Activated CD4-positive, alpha-beta T cell treated with anti-CD3 and anti-CD28 coated beads for 4 hours (primary cell): ENCODE data around the gene PRKN.
"Not testable (repeated sequence)": the region's sequence is repeated elsewhere in the genome, so short reads cannot be mapped to it uniquely, and the experiment has no call there.

ENCODE experiments used
- DNase-seq, 2 donors: peaks; one replicate each; pipeline ENCODE4 v3.0.0-alpha.2; 2020

The PRKN gene

DNA sequence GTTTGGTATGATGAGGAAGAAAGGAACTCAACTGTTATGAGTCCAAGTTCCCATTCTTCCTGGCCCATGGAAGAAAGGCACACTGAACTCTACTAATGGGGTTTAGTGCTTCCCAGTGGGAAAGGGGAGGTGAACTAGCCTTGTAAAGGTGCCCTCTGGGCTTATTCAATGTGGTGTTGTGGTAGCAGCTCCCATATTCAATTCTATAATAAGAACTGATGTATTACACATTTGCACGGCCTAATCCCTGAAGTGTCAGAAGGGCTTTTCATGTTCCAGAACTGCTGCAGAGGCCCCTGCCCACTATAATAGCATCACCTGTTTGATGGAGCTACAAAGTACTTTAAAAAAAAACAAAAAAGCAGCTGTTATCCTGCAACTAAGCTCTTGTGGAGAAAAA is 17.1 kb downstream of the PRKN start:
- no peak for DNase-seq

DNA sequence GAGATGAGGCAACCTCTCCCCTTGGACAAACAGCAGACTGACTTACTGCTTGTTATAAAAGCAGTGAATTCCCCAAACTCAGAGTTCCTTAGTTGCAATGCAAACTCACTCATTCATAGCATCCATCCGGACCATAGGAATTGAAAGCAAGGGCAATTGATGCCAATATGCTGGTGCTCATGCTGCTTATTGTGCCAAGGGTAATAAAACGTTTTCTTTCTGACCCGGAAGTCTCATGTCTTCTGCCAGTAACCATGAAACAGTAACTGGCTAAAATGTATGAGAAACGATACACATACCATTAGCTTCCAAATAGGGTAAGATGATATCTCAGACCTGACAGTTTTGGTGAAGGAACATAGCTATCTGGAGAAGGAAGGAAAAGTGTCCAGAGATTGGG is 18.1 kb downstream of the PRKN start:
- no peak for DNase-seq

DNA sequence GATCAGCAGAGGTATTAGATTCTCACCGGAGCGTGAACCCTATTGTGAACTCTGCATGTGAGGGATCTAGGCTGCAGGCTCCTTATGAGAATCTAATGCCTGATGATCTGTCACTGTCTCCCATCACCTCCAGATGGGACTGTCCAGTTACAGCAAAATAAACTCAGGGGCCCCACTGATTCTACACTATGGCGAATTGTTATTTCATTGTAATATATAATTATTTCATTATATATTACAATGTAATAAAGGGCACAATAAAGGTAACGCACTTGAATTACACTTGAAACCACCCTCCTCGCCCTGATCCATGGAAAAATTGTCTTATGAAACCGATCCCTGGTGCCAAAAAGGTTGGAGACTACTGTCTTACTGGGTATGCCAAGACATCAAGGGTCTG is 18.6 kb downstream of the PRKN start:
- no peak for DNase-seq

DNA sequence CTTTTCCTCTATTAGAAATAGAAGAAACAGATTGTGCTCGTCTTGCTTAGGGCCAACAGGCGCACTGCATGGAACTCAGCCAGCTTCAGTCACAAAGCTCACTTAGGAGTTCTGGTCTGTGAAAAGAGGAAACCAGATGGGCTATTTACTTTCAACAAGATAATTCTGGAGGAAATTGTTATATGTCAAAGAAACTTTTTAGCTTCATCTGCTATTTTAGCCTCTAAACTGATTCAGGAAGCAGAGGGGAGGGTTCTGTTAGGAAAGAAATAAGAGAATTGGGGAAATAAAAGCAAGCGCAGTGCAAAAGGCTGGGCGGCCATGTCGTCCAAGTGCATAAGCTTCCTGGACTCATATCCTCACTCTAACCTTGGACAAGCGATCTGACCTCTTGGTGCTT is 21.3 kb downstream of the PRKN start:
- no peak for DNase-seq

DNA sequence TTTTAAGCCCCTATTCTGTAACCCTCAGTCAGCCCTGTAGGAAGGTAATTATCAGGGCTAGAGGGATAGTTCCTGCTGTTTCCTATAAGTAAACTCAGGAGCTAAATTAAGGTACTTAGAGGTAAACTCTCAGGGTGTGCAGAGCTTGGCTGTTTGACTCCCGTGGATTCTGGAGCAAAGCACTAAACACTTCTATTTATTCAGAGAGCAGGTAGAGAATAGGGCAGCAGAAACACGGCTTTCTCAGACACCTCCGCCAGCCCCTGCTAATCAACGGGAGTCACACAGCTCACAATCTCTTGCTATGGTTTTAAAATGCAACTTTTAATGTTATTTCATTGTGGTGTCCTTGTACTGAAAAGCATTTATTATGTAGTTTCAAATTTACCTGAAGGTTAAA is 21.8 kb downstream of the PRKN start:
- DNase-seq: no peak

DNA sequence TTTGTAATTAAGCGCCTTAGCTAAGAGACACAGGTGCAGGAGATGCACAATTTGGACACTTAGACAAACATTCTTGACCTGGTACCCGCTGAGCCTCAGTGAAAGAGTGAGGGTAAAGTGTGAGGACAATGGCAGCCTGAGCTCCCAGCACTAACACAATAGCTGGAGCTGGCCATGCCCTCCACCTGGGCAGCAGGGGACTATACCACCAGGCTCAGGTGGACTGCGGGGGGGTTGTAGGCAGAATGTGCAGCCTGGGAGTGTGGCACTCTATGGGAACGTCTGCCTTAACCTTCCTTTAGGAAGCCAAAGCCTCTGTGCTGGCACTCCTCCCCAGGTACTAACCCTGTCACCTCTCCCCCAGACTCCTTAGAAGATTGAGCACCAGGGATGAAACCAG is 23.6 kb downstream of the PRKN start:
- DNase-seq: no peak

DNA sequence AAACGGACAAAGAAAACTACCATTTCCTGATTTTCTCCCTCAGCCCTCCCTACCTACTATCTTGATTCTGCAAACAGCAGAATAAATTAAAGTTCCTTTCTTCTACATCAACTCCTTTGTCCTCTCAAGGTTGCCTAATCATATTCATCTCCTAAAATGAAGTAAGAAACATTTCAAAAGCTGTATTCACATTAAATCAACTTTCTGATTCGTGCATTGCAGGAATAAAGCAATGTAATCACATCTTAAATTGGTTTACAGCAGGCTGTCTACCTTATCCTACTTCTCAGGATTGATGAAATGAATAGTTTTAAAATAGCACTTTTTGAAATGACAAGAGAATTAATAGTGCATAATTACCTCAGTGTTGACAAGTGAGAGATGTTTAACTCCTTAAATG is 25.1 kb downstream of the PRKN start:
- no peak for DNase-seq

DNA sequence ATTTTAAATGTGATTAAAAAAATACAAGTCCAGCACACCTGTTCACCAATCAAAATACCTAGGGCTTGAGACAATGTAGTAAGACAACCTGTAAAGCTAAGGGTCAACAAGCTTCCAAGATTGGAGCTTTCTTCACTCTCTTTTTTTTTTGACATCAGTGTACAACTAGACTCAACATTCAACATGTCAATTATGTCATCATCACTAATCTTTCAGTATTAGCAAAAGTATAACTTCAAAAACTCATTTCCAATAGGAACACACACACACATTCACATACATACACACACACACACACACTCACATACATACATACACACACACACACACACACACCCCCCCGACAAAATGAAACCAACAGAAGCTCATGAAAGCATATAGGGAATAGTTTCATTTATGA is 26.0 kb downstream of the PRKN start:
- DNase-seq: no peak

DNA sequence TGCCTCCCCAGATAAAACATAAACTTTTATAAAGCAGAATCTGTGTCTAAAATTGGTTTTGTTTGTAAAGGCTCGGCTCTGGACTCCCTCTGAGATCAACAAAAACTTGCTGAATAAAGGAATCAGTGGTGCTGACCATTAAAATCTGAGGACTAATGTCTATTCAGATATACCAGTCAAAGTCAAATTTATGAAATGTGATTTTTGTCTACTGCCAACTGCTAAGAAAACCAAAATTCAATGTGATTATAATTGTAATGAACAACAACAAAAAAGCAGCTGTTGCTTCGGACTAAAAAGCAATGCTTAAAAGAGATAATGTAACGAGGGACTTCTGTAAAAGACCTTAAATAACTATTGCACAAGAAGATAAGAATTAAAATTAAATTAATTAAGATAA is 26.6 kb downstream of the PRKN start:
- DNase-seq: no peak

DNA sequence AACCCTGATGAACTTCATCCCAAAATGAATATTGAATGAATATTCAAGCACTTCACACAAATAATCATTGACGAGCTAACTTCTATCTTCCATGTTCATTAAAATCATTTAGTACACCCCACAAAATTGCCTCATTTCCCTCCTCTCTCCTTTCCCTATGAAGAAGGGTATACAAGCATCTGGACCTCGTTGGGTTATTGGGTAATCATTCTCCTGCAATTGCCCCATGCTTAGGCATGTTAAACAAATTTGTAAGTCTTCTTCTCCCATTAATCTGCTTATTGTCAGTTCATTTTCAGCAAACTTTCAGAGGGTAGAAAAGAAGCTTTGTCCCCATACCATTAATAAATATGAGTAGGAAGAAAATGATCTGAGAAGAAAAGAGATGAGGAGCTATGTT is 27.6 kb downstream of the PRKN start:
- DNase-seq: no peak

DNA sequence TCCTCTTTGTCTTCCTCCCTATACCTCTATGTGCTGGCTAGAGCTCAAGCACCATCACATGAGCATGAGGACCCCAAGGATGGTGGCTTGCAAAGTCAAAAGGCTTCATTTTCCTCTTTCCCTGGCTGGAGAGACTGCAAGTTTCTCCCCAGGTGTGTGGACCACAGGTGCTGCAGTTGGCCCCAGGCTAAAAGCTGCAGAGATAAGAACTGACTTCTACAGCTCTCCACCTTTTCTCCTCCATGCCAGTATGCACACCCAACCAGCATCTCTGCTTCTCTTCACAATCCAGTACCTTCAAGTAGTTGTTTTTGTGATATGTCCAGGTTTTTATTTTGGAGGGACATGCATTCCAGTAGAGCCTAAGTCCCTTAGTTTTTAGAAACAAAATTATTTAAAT is 29.1 kb downstream of the PRKN start:
- no peak for DNase-seq

DNA sequence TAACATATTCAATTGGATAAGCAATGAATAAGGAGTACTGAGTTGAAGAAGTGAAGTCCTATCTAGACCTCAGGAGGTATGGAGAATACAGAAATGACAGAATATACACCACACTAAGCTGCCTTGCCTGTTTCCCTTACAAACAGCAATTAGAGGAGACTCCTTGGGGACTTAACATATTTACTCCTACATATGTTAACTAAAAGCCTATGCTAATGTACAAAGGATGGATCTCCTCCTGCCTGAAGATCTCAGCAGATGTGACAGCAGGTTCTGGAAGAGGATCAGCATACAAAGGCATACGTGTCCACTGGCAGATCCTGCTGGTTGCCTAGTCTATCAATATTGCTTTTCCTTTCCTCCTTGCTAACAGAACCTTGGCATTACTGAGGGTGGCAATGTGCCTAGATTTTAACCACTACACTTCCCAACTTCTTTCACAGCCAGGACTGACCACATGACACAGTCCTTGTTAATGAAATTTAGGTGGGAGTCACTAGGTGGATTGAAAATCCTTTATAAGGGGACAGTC is 29.6 kb downstream of the PRKN start:
- DNase-seq: no peak

DNA sequence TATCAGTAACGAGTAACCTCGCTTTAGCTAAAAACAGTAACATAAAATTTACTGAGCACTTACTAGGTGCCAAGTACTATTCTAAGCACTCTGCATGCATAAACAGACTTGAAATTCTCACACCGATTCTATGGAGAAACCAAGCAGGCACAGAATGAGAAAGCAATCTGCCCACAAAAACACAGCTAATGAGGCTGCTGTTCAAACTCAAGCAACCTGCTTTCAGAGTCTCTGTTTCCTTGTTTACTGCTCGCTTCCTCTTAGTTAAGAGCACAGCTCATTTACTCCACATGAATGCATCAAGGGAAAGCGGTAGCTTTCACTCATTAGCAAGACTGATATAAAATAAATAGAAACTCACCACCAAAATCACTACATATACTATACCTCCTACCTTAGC is 37.4 kb downstream of the PRKN start:
- DNase-seq: no peak

DNA sequence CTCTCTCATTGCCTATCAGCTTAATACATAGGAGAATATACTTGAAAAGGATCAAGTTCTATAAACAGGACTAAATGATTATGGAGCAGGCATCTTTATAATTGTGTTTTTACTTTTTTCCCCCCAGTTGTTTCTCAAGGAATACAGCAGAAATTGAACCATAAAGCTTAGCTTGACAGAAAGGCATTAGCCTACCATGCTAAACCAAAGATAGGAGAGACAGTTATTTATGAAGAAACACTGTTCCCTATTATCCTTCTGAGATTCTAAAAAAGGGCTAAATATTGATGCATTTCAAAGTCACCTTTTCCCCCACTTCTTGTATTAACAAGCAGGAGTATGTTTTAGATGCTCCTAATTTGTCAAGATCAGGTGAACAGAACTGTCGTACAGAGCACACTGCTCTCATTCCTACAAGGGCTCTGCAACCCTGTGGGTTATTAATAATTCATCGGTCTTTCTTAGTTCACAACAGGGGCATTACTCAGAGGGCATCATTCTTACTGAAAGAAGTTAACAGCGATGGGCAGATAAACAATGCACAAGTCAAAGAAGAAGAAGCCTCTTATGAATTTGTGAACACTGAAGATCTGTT is 38.7 kb downstream of the PRKN start:
- DNase-seq: no peak

DNA sequence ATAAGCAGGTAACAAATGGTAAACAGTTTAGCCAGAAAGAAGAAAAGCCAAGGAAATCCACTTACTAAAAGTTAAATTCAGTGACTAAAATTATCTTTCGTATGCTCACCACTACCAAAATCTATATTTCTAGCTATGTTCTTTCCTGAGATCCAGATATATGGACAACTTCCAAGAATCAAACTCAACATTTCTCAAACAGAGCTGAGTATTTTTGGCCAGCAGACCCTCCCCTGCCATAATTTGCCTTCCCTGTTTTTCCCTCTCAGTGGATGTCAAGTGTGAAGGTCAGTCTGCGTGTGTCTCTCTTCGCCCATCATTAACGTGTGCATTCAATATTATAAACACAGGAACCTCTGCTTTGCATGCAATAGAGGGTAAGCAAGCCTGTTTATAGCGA is 42.0 kb downstream of the PRKN start:
- DNase-seq: no peak

DNA sequence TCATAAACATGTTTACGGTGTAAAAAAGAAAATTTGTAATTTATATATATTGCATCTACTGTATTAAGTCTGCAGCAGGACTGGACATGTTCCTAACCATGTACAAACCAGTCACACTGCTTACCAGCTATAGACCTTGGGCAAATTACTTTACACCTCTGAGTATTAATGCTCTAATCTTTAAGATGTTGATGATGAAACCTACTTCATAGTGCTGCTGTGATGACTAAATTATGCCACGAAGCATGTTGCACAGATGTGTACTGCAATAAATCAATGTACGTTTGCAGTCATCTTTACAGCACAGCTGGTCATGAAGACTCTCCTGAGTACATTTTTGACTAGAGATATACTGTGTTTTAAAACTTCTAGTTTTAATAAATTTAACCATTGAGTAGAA is 42.6 kb downstream of the PRKN start:
- no peak for DNase-seq

DNA sequence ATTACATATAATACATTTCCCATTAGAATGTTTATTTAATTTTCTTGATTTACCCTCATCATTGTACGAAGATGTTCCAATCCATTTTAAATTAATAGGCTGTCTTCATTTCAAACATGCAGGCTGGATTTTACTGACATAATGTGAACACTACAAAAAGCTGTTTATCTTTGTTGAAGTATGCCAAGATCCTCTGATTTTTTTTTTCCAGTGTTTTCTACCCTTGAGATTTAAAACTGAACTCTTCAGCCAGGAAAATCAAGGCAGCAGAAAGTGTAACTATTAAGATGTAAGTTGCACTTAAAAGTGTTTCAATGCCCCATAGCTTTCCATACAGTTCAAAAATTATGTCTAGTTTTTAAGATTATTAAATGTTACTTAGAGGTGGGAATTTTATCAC is 43.5 kb downstream of the PRKN start:
- DNase-seq: no peak

DNA sequence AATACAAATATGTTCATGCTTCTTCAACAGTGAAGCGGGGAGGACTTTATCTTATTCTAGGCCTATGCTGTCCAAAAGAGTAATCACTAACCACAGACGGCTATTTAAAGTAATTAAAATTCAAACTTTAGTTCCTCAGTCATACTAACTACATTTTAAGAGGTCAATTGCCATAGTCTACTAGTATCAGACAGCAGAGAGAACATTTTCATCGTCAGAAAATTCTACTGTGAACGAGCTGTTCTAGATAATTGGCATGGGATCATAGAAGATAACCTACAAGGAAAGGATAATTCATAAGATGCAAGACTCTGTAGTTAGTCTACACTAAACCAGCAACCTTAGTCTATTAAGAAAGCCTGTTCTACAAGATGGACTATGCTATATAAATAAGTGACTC is 44.4 kb downstream of the PRKN start:
- DNase-seq: no peak

DNA sequence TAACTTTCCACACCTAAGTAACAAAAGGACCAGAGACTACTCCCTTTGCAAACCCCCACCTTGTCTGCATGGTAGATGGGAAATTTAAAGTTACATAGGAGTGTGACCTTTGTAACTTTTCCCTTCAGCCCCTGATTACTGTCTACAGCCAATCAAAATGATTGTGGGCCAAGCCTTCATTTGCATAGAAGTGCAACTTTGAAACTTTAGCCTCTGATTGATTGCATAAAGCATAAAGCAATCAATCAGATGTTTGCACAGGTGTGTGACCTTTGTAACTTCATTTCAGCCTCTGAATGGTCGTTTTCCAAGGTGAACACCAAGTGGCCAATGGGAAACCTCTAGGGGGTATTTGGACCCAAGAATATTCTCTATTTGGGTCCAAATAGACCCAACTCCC is 46.1 kb downstream of the PRKN start:
- no peak for DNase-seq

DNA sequence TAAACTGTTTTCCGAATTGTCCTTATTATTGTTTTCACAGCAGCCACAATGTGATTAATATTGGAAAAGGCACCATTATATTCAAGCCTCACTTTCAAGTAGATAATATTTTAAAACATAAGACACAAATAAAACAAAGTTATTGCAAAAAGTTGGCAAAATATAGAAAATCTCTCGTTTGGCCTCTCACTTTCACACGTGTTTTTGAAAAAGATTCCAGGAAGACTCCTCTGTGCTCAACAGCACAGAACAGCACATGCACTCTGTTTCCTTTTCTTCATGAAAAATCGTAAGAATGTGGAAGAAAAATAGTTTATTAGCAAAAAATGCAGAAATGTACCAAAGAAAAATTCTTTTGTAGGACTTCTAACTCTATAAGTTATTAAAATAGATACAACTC is 46.7 kb downstream of the PRKN start:
- DNase-seq: no peak

DNA sequence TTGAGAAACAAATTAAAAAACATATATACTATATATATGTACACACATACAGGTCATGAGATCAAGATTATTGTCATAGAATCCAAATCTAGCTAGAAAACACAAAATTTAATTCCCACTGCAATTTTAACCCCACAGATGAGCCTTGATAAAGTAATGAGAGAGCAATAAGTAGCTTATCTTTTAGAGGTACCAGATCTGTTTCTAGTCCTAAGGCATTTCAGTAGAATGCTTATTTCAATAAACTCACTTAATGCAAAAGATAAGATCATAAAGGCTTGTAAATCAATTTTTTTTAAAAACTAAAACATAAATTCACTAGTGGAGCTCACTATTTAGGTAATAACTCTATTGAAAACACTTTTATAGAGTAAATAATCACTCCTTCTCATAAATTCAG is 47.2 kb downstream of the PRKN start:
- no peak for DNase-seq

DNA sequence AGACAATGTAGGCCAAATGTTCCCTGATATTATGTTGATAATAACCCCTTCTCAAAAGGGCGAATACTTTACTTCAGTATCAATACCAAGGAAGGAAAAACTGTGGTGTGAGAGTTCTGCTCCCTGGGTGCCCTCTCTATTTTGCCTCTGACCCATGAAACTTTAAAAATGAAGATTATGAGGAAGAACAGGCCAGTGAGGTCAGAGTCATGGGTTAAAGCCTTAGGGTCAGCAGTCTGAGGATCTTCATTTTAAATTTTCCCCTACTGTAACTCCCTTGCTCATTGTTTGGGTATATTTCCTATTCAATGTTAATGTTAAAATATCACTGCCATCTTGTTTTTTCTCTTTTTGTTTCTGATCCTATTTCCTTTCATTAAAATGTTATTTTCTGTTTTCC is 47.9 kb downstream of the PRKN start:
- DNase-seq: no peak

DNA sequence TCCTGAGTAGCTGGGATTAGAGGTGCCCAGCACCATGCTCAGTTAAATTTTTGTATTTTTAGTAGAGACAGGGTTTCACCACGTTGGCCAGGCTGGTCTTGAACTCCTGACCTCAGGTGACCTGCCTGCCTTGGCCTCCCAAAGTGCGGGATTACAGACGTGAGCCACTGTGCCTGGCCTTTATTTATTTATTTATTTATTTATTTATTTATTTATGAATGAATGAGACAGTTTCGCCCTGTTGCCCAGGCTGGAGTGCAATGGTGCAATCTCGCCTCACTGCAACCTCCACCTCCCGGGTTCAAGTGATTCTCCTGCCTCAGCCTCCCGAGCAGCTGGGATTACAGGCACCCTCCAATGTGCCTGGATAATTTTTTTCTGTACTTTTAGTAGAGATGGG is 48.7 kb downstream of the PRKN start:
- DNase-seq: not testable (repeated sequence)

DNA sequence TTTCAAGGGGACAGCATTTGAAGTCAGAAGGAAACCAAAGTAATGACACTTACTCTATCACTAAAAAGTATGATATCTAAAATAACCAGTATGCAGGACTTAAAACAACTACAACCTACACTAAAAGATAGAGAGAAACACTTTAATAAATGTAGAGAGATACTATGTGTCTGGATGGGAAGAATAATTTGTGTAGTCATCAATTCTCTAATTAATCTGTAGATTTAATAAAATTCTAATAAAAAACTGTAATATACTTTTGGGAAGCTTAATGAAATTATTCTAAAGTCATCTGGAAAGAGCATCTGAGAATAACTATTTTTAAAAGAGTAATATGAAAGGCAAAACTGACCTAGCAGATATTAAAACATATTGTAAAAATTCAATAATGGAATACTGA is 52.1 kb downstream of the PRKN start:
- DNase-seq: no peak

DNA sequence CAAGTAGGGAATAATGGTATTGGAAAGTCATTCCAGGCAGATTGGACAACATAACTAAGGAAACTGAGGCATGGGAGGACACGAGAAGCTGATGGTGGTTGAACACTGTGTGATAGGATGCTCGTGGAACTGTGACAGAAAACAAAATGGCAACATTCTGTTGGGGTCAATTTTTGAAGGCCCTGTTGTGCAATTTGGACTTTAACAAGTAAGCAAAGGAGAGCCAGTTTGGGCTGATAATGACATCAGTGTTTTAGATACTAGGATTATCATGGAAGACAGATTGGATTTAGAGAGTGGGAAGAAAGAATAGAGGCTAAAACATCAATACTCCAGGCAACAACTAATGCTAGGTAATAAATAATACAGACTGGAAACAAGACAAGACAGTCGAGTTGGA is 53.1 kb downstream of the PRKN start:
- no peak for DNase-seq
